Measurements from ENCODE around the gene KLF3.

DNA sequence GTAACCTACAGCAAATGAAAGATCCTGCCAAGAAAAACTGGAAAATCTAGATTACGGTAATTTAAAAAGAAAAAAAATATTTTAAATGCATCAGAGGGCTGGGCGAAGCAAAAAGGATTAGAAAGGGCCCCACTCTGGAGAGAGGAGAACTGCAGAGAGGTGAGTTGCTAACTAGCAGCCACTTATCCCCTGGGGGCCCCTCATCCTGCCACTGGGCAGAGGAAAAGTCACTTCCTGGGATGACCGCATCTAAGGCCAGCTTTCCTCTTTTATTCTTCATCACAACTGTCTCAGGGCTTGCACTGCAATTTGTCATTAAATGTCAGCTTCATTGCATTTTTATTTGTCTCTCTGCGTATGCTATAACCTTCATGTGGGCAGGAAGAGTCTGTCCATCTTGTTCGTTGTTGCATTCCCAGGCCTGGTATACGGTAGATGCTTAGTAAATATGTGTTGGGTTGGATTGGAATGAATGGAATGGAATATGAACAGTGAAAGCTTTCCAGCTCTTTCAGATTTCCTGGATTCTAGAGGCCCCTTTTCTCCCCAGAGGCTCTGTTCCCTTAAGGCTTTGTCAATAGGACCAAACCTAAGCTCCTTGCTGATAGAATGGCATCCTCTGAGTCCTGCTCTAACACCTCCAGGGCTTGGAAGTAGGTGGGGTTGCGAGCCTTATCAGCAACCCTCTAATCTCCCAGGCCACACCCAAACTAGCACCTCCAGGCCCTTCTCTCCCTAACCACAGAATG, 59.9 kb downstream of the KLF3 start:
- TF ChIP-seq CTCF (IDR thresholded peaks at IDR 0.05; ENCODE audit: low read depth, low read length, poor library complexity, severe bottlenecking) (no peak), EZH2phosphoT487 (IDR thresholded peaks at IDR 0.05; ENCODE audit: borderline replicate concordance, low read length) (no peak)
